ENCODE measurements around the gene RBM12.
A peak's percentile ranks its signal among the peaks of the same experiment; 100 is the strongest.

RBM12 gene

GRCh38 chr20:35652641-35653429 lies 11.9 kb downstream of the RBM12 start:
- TF ChIP-seq CTCF (IDR thresholded peaks at IDR 0.05; ENCODE audit: low read depth, low read length) = no peak
- DNase-seq (ENCODE audit: low read depth in 2 of 2) = no peak
- H3K4me3 ChIP-seq (replicated peaks in 1 of 2; ENCODE audit: low read depth in 2 of 2, low read length in 2 of 2) = no peak overlapping the region

DNA sequence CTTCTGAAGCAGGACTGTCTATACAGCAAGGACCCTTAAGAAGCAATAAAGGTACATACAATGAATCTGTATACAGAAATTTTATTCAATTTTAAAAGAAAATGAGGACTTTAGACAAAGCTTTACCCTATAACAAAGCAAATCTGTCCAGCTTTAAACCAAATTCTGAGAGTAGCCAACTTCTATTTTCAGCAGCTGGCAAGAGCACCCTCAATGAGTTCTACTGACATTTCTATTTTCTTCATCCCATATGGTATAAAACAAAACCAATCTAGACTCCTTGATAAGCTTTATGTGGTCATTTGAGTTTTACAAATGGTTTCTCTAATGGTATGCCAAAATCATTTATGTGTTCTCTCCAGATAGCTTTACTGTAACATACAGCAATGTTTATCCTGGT lies 12.7 kb downstream of the RBM12 start:
- H3K4me3 ChIP-seq (replicated peaks in 1 of 2; ENCODE audit: low read depth in 2 of 2, low read length in 2 of 2) = no peak overlapping the region
- DNase-seq (ENCODE audit: low read depth in 2 of 2) = no peak
- TF ChIP-seq CTCF (IDR thresholded peaks at IDR 0.05; ENCODE audit: low read depth, low read length) = no peak

- no peak for DNase-seq (ENCODE audit: low read depth in 2 of 2)
- H3K4me3 ChIP-seq (replicated peaks in 1 of 2; ENCODE audit: low read depth in 2 of 2, low read length in 2 of 2) = no peak overlapping the region
- TF ChIP-seq CTCF (IDR thresholded peaks at IDR 0.05; ENCODE audit: low read depth, low read length) = no peak
Observed at GRCh38 chr20:35650632-35651031, 14.1 kb downstream of the RBM12 start.

GRCh38 chr20:35648836-35649235 lies 15.9 kb downstream of the RBM12 start:
- no peak overlapping the region for H3K4me3 ChIP-seq (replicated peaks in 1 of 2; ENCODE audit: low read depth in 2 of 2, low read length in 2 of 2)
- peak; percentile 24 to 70 for DNase-seq (ENCODE audit: low read depth in 2 of 2)
- no peak for TF ChIP-seq CTCF (IDR thresholded peaks at IDR 0.05; ENCODE audit: low read depth, low read length)

DNA sequence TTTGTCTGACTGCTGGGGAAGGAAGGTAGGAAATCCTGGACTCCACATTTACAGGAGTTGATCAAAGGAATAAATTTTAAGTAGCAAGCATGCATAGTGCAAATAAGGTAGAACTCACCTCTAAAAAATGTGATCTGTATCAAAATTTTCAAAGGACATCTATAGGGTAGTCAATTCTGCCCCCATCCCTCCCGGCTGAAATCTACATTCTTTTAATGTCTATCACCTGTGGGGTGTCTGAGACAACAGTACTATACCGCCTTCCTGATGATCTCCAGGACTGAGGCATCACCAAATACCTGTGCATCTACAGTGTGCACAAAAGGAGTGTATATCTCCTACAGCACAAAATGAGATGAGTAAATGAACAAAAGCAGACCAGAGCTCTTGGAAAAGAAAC lies 19.9 kb downstream of the RBM12 start:
- no peak for DNase-seq (ENCODE audit: low read depth in 2 of 2)

DNA sequence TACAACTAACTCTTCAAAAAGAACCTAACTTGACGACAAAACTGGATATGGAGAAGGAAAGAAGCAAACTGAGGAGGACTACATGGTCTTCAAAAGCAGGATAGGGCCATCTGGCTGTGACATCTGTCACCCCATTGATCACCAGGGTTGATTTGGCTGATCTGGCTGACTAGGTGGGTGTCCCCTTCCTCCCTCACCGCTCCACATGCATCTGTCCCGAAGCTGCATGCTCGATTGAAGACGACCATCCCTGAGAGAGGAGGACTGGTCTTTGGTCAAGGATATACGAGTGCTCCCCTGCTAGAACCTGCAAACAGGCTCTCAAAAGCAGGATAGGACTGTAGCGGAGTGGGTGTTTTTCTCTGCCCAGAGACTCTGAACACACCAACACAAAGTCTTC lies 21.7 kb downstream of the RBM12 start:
- no peak overlapping the region for H3K4me3 ChIP-seq (replicated peaks in 1 of 2; ENCODE audit: low read depth in 2 of 2, low read length in 2 of 2)
- no peak for TF ChIP-seq CTCF (IDR thresholded peaks at IDR 0.05; ENCODE audit: low read depth, low read length)
- no peak for DNase-seq (ENCODE audit: low read depth in 2 of 2)

More for the DNA sequence above, 19.9 kb downstream of the RBM12 start:
- H3K4me3 ChIP-seq (replicated peaks in 1 of 2; ENCODE audit: low read depth in 2 of 2, low read length in 2 of 2) = no peak overlapping the region
- no peak for TF ChIP-seq CTCF (IDR thresholded peaks at IDR 0.05; ENCODE audit: low read depth, low read length)

- no peak overlapping the region for H3K4me3 ChIP-seq (replicated peaks in 1 of 2; ENCODE audit: low read depth in 2 of 2, low read length in 2 of 2)
- DNase-seq (ENCODE audit: low read depth in 2 of 2) = no peak
- TF ChIP-seq CTCF (IDR thresholded peaks at IDR 0.05; ENCODE audit: low read depth, low read length) = no peak
Observed at GRCh38 chr20:35641743-35642142, 23.0 kb downstream of the RBM12 start.

Data from cardiac fibroblast (primary cell).